T-cell (primary cell): ENCODE measurements around the gene GADD45G. TPM values are rescaled to one million over a fixed set of nuclear protein-coding genes. Genes with fewer than 3 reads are reported as not detected.

Experiments
- ATAC-seq, 4 experiments: fragments of 200-7000 bp in 3 of 4; fragments of 150-1000 bp in 1 of 4; cut with Tn5 transposase; replicated peaks in 1 of 4; 1 replicate in 3 of 4; 2 replicates in 1 of 4; pipeline ENCODE4 v1.10.0; 2021; ENCODE audit warnings: moderate library complexity in 3 of 4, mild to moderate bottlenecking in 2 of 4, moderate number of reproducible peaks in 1 of 4
- CTCF ChIA-PET, 2 donors: fragments of 300-600 bp; sonication (Branson Sonifier 250); formaldehyde crosslinking; loops; one replicate each; lab custom pipeline; 2022; ENCODE audit warnings: antibody characterized with exemption in 2 of 2; lab: Charles Lee
- POLR2A ChIA-PET, 2 donors: fragments of 300-600 bp; sonication (Branson Sonifier 250); formaldehyde crosslinking; loops; one replicate each; lab custom pipeline; 2022; ENCODE audit warnings: antibody characterized with exemption in 2 of 2; lab: Charles Lee
- DNase-seq, 35 experiments: peaks; one replicate each; pipeline versions ENCODE4 v3.0.0 to v3.0.0-alpha.2; 2013 to 2023
- H3K27ac ChIP-seq: one replicate; pipeline ENCODE4 v1.5.1; 2013; ENCODE audit warnings: low read length
- H3K27me3 ChIP-seq, 2 experiments: replicated peaks in 1 of 2; 1 replicate in 1 of 2; 2 replicates in 1 of 2; pipeline versions ENCODE4 v1.6.1 to v1.7.0; 2013; ENCODE audit warnings: low read length in 1 of 2, mixed read lengths in 1 of 2; ENCODE audit not compliant: control insufficient read depth in 2 of 2, insufficient read depth in 2 of 2; ENCODE audit errors: extremely low read depth in 1 of 2
- H3K36me3 ChIP-seq, 2 donors: 1 replicate in 1 of 2; 2 replicates in 1 of 2; pipeline versions ENCODE4 v1.6.1 to v1.7.0; 2013; ENCODE audit warnings: low read length in 1 of 2; ENCODE audit not compliant: control insufficient read depth in 2 of 2, insufficient read depth in 1 of 2; ENCODE audit errors: extremely low read depth in 1 of 2
- H3K4me1 ChIP-seq, 2 experiments: 1 replicate in 1 of 2; 2 replicates in 1 of 2; pipeline versions ENCODE4 v1.6.1 to v1.7.0; 2013; ENCODE audit warnings: low read length in 2 of 2, mixed read lengths in 1 of 2; ENCODE audit not compliant: insufficient read depth in 2 of 2, control insufficient read depth in 1 of 2; ENCODE audit errors: extremely low read depth in 1 of 2
- H3K4me3 ChIP-seq, 2 donors: 1 replicate in 1 of 2; 2 replicates in 1 of 2; pipeline versions ENCODE4 v1.5.1 to v1.7.0; 2013; ENCODE audit warnings: mild to moderate bottlenecking in 2 of 2, low read length in 1 of 2, moderate library complexity in 1 of 2; ENCODE audit not compliant: control insufficient read depth in 1 of 2; ENCODE audit errors: extremely low read depth in 1 of 2
- H3K9me3 ChIP-seq: 2 replicates; pipeline ENCODE4 v1.7.0; 2013
- H3K27ac Mint-ChIP-seq, 2 donors: one replicate each; pipeline ENCODE4 v1.8.0; 2020 to 2021; ENCODE audit warnings: mild to moderate bottlenecking in 2 of 2, mixed read lengths in 2 of 2
- H3K27me3 Mint-ChIP-seq, 2 donors: one replicate each; pipeline ENCODE4 v1.8.0; 2021 to 2022; ENCODE audit warnings: mixed read lengths in 2 of 2
- H3K36me3 Mint-ChIP-seq: one replicate; pipeline ENCODE4 v1.8.0; 2021; ENCODE audit warnings: mixed read lengths
- H3K4me1 Mint-ChIP-seq, 3 donors: one replicate each; pipeline ENCODE4 v1.8.0; 2020 to 2022; ENCODE audit warnings: mixed read lengths in 3 of 3, mild to moderate bottlenecking in 1 of 3
- H3K4me3 Mint-ChIP-seq, 3 donors: one replicate each; pipeline ENCODE4 v1.8.0; 2020 to 2022; ENCODE audit warnings: mild to moderate bottlenecking in 3 of 3, mixed read lengths in 3 of 3, moderate library complexity in 3 of 3
- H3K9me3 Mint-ChIP-seq, 3 donors: one replicate each; pipeline ENCODE4 v1.8.0; 2020 to 2022; ENCODE audit warnings: mixed read lengths in 3 of 3
- WGBS: methylation state at CpG from one replicate; pipeline ENCODE4 v1.1.5; 2013; ENCODE audit warnings: missing lambda C conversion rate; ENCODE audit not compliant: insufficient coverage; 5-methylcytosine and 5-hydroxymethylcytosine counted together
- total RNA-seq, 35 experiments: library from RNA in 6 of 35; stranded (reverse) in 6 of 35; fragments of 120-200 nt in 1 of 35; gene quantifications; one replicate each; pipeline versions ENCODE4 v1.2.1 to v1.2.4 and lab custom pipeline; 2013 to 2026

The GADD45G gene
- total RNA-seq, 5 donors from 2014 or later (not counting 1 experiment from before 2014, with no cell fraction given): 6.0 to 8.8 (median 6.8) TPM

DNA sequence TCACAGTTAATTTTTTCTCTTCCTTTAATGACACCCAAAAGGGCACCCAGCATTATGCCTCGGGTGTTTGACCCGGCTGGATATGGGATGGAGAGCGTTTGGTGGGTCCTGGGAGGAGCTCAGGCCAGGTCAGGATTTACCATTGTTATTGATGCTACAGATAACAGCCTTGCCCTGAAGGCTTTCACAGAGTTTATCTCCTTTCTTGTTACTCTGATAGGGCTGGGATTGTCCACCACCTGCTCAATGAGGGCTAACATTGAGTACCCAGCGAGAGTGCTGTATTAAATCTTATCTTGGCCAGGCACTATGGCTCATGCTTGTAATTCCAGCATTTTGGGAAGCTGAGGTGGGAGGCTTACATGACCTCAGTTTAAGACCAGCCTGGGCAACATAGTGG is 37.2 kb downstream of the GADD45G start:
- ATAC-seq: no peak
- H3K9me3 Mint-ChIP-seq: no peaks in the 10 kb centered on the region
- Histone ChIP-seq H3K36me3 (no peaks in the 10 kb centered on the region), H3K27me3 (peaks cover 0 to 2% of the 10 kb centered on the region in 2 experiments), H3K9me3 (no peaks in the 10 kb centered on the region), H3K27ac (no peak overlapping the region), H3K4me1 (no peaks in the 10 kb centered on the region), H3K4me3 (no peak overlapping the region)
- DNase-seq: no peak
- H3K4me1 Mint-ChIP-seq: no peaks in the 10 kb centered on the region
- CTCF ChIA-PET: no interaction called here
- 80% methylated on average over 1 of the region's 4 CpGs for WGBS
- POLR2A ChIA-PET: no interaction called here
- no peak overlapping the region for H3K4me3 Mint-ChIP-seq
- H3K36me3 Mint-ChIP-seq: no peaks in the 10 kb centered on the region
- no peaks in the 10 kb centered on the region for H3K27me3 Mint-ChIP-seq
- H3K27ac Mint-ChIP-seq: no peak overlapping the region

DNA sequence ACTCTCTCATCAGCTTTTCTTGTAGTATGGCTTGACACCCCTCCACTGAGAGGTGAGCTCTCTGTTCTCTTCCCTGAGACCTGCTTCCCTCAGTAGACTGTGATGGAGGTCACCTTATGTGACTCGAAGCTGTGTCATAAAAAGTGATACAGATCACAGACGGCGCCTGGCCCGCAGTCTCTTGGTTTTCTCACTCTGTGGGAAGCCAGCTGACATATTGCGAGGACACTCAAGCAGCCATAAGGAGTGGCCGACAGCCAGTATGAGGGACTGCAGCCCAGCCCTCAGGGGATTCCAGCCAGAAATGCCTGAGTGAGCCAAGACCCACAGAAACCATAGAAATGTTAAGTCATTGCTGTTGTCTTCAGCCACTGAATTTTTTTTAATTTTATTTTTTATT is 38.0 kb downstream of the GADD45G start:
- Histone ChIP-seq H3K27ac (no peak overlapping the region), H3K36me3 (no peaks in the 10 kb centered on the region), H3K9me3 (no peaks in the 10 kb centered on the region), H3K27me3 (peaks cover 0 to 2% of the 10 kb centered on the region in 2 experiments), H3K4me3 (no peak overlapping the region), H3K4me1 (no peaks in the 10 kb centered on the region)
- ATAC-seq (no peak), DNase-seq (no peak)
- Mint-ChIP-seq H3K27ac (no peak overlapping the region), H3K27me3 (no peaks in the 10 kb centered on the region), H3K4me1 (no peaks in the 10 kb centered on the region), H3K4me3 (no peak overlapping the region), H3K36me3 (no peaks in the 10 kb centered on the region), H3K9me3 (no peaks in the 10 kb centered on the region)
- ChIA-PET POLR2A (no interaction called here), CTCF (no interaction called here)
- WGBS: 88% methylated on average over 6 of the region's 6 CpGs

DNA sequence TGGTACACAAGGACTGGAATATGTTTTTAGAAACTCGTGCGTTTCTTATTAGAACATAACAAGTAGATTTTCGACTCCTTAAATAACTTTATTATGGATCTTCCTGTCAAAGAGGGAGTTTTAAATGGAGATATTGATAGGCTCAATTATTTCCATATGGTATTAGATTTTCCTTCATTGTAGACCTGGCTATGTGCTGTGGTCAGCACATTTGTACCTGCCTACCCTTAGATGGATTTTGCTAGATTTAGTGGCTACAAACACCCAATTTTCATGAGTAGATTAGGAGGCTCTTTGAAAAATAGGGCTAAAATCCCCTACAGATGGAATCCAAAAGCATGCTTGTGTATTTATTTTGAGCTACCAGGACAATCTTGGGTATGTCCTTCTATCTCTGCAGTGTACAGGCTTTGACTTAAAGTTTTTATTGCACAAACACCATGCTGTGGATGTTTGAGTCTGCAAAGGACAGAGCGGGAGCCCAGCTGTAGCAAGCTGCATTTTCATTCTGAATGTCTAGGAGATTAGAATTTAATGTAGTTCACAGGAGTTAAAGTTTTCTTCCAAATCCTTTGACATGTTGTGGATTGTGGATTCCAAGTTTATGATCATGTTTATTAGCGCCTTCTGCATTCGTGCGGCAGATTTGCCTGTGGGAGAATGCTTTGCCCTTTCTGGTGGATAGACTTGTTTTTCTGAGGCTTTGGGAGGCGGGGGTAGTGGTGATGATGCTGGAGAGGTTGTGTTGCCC is 41.6 kb downstream of the GADD45G start:
- Histone ChIP-seq H3K4me1 (no peaks in the 10 kb centered on the region), H3K9me3 (no peaks in the 10 kb centered on the region), H3K36me3 (no peaks in the 10 kb centered on the region), H3K27me3 (peaks cover 0 to 2% of the 10 kb centered on the region in 2 experiments), H3K4me3 (no peak overlapping the region), H3K27ac (no peak overlapping the region)
- H3K27ac Mint-ChIP-seq: no peak overlapping the region
- no peaks in the 10 kb centered on the region for H3K36me3 Mint-ChIP-seq
- POLR2A ChIA-PET: no interaction called here
- 100% methylated on average over 1 of the region's 8 CpGs for WGBS
- CTCF ChIA-PET: no interaction called here
- no peaks in the 10 kb centered on the region for H3K27me3 Mint-ChIP-seq
- no peaks in the 10 kb centered on the region for H3K4me1 Mint-ChIP-seq
- ATAC-seq (no peak), DNase-seq (no peak)
- H3K4me3 Mint-ChIP-seq: no peak overlapping the region
- H3K9me3 Mint-ChIP-seq: no peaks in the 10 kb centered on the region

DNA sequence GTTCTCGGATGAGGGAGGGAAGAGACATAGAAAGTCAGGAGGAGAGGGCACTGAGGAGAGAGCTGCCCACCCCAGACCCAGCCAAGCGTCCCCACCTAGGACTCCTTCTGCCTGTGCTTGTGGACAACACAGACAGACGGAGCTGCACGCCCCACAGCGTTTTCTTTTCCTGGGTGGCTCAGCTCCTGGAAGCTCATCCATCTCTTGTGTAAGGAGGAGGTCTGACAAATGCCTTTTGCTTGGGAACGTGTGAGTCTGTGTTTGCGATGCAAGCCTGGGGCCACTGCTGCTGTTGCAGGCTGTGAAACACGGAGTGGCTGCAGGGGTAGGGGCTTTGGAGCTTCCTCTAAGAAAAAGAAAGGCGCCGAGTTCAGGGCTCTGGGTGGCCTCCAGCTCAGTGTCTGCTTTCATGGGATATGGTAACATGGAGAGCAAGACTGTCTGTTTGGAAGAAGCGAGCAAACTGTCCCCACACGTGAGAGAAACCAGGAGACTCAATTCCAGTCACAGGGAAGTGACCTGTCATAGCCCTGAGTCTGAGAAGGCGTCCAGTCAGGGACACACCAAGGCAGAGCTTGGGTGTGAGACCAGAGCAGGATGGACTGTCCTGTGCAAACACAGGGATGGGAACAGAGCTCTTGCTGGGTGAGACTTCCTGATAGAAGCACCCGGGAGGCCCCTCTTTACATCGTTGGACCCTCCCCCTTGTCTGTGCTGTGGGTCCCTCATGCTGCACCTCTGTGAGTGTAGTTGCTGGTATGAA is 42.7 kb downstream of the GADD45G start:
- no peaks in the 10 kb centered on the region for H3K36me3 ChIP-seq
- no peak for ATAC-seq
- Mint-ChIP-seq H3K4me3 (no peak overlapping the region), H3K27ac (no peak overlapping the region), H3K9me3 (no peaks in the 10 kb centered on the region), H3K27me3 (no peaks in the 10 kb centered on the region), H3K36me3 (no peaks in the 10 kb centered on the region), H3K4me1 (no peaks in the 10 kb centered on the region)
- no peak for DNase-seq
- peaks cover 0 to 2% of the 10 kb centered on the region in 2 experiments for H3K27me3 ChIP-seq
- 86% methylated on average over 10 of the region's 15 CpGs for WGBS
- ChIA-PET POLR2A (interaction anchor here in 1 of 2 donors (0.6 kb wide), 1 partner anchor 447 kb away, joined by 8 read pairs; no protein-coding TSS in a partner anchor), CTCF (no interaction called here)
- H3K27ac ChIP-seq: no peak overlapping the region
- H3K4me3 ChIP-seq: no peak overlapping the region
- H3K9me3 ChIP-seq: no peaks in the 10 kb centered on the region
- no peaks in the 10 kb centered on the region for H3K4me1 ChIP-seq

DNA sequence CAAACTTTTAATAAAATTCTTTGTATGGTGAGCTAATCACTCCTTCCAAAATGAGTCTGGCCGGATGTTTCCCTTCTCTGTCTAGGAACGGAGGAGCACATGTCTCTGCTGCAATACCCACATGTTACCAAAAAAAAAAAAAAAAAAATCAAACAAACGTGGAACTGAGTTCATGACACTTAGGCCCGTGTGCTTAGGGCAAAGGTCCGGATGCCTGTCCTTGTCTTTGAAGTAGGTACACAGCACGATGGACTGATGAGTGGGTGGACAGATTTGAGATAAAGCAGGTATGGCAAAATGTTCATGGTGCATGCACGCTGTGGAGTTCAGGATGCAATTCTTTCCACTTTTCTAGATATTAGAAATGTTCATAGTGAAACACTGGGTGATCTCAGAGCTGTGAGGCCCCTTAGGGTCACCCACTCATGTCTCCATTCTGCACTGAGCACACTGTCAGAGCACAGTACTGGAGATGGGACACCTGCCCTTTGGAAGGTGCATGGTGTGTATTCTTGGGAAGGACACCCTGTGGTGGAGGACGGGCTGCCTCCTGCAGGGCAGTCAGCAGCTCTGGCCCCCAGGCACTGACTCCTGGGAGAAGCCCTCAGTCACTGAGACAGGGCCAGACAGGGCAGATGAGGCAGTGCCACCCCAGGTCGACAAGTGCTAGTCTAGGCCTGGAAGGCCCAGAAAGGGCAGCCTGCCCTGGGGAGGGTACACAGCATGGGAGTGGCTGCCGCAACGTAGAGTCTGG is 43.6 kb downstream of the GADD45G start:
- H3K27ac ChIP-seq: no peak overlapping the region
- ChIA-PET CTCF (no interaction called here), POLR2A (interaction anchor here in 1 of 2 donors (0.6 kb wide), 1 partner anchor 447 kb away, joined by 8 read pairs; no protein-coding TSS in a partner anchor)
- Mint-ChIP-seq H3K9me3 (no peaks in the 10 kb centered on the region), H3K27me3 (no peaks in the 10 kb centered on the region), H3K4me3 (no peak overlapping the region), H3K4me1 (no peaks in the 10 kb centered on the region), H3K27ac (no peak overlapping the region), H3K36me3 (no peaks in the 10 kb centered on the region)
- H3K36me3 ChIP-seq: no peaks in the 10 kb centered on the region
- 79% methylated on average over 7 of the region's 11 CpGs for WGBS
- H3K4me1 ChIP-seq: no peaks in the 10 kb centered on the region
- H3K9me3 ChIP-seq: no peaks in the 10 kb centered on the region
- DNase-seq (no peak), ATAC-seq (no peak)
- peaks cover 0 to 2% of the 10 kb centered on the region in 2 experiments for H3K27me3 ChIP-seq
- no peak overlapping the region for H3K4me3 ChIP-seq

DNA sequence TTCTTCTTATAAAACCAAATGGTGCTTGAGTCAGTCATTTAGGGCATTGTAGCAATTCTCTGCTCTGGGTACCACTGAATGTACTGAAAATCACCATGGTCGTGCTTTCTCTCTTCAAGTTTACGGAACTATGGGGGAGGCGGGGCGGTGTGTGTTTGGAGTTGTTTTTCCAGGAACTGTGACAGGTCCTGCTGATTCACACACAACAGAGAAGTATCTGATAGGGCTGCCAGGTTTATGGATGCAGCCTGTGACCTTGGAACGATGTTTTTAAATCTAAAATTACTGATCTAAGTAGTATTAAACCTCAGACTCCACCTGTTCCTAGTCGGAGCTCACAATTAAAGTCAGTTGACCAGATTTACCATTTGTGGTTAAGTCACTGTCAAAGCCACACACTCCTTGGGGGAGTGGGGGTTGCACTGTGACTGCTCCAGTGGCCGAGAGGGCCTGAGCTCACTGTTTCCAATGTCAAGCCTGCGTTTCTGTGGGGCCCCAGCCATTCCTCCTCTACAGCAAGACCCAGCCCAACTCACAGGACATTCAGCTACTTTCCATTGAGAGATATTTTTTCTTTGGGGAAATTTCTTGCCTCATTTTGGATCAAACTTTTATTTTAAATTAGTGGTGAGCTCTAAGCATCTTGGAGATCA is 44.4 kb downstream of the GADD45G start:
- Histone ChIP-seq H3K4me3 (no peak overlapping the region), H3K36me3 (no peaks in the 10 kb centered on the region), H3K27me3 (peaks cover 0 to under 1% of the 10 kb centered on the region in 2 experiments), H3K9me3 (no peaks in the 10 kb centered on the region), H3K27ac (no peak overlapping the region), H3K4me1 (no peaks in the 10 kb centered on the region)
- no peak overlapping the region for H3K4me3 Mint-ChIP-seq
- POLR2A ChIA-PET: no interaction called here
- ATAC-seq (no peak), DNase-seq (no peak)
- H3K4me1 Mint-ChIP-seq: no peaks in the 10 kb centered on the region
- no peaks in the 10 kb centered on the region for H3K9me3 Mint-ChIP-seq
- WGBS: 83% methylated on average over 1 of the region's 8 CpGs
- H3K27me3 Mint-ChIP-seq: no peaks in the 10 kb centered on the region
- H3K36me3 Mint-ChIP-seq: no peaks in the 10 kb centered on the region
- CTCF ChIA-PET: no interaction called here
- no peak overlapping the region for H3K27ac Mint-ChIP-seq
